ENCODE measurements around the gene NEUROG1.

Gene NEUROG1

GRCh38 chr5:135491552-135492318, 44.0 kb downstream of the NEUROG1 start:
- DNase-seq = no peak

DNA sequence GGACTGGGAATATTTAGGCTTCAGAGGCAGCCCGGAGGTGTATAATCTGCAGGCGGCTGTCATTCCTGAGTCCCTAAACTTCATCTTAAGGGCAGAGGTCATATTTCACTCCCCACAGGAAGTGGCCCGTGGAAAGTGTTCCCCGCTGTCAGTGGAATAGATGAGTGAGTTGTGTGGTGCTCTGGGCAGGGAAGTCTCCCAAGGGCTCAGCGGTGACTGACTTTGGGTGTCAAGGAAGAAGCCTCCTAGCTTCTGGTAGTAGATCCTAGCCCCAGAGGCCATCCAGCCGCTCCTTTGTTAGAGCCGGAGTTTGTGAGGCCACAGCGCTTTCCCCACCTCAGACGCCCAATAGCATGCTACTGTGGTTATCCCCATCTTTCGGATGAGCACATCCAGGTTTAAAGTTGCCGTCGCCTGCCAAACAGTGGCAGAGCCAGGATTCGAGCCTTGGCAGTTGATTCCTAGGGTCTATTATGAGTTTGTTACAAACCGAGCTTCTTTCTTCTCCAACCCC, 44.7 kb downstream of the NEUROG1 start:
- DNase-seq = no peak

GRCh38 chr5:135490245-135491037, 45.3 kb downstream of the NEUROG1 start:
- no peak for DNase-seq

DNA sequence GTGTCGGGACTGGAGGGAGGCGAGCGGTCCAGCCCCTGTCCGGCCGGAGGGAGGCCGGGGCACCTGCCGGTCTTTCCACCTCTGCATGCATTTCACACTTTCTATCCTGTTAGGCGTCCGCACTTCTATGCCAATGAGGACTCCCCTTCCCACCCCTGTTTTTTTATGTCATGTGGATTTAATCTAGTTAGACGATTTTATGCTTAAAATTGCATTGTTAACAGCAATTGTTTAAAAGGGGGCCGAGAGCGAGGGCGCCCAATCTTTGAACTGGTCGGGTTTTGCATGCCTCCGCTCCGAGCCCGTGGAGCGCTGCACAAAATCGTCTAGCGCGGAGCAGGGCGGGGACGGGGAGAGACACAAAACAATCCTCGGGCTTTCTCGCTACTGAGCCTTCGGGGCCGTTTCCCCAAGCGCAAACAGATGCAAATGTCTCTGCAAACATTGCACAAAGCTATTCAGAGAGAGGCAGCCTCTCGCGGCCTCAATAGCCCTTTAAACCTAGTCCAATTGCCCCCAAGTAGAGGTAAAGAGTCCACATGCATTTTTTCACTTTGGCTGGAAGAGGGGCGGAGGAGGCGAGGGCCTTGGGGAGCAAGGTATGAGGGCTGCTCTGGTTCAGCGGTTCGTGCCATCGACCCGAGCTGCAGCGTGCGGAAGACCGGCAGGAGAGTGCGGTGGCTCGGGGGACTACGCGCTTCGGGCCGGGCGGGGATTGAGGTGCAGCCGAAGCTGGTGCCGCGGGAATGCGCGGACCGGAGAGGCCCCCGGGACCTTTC, 46.1 kb downstream of the NEUROG1 start:
- DNase-seq = no peak

DNA sequence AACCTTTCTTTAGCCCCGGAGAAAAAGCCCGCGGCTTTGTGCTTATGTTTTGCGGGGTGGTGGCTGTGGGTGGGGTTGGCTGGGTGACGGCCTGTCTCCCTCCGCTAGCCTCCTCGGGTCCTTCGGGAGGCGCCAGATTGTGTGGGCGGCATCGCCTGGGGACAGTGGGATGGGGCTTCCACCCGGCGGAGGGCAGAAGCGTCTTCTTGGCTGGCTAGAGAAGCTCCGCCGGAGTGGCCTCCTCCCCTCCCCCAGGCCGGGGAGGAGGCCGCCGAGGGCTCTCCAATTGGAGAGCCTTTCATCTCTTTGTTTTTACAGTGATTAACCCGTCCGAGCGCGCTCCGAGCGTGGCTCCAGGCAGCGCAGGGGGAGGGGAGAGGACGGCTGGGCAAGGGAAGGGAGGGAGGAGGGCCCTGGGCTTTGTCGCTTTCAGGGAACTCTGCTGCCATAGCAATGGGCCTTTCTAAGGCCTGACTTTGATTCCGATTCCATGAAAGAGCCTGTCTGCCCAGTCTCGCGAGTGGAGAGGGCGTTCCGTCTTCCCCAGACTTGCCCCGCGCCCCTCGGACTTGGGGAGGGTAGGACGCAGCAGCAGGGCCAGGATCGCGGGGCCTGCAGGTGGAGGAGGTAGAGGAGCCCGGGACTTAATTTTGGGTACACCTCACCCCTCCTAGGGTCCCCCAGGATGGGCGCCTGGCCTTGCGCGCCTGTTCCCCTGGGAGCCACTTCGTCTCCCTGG, 46.9 kb downstream of the NEUROG1 start:
- DNase-seq = no peak

DNA sequence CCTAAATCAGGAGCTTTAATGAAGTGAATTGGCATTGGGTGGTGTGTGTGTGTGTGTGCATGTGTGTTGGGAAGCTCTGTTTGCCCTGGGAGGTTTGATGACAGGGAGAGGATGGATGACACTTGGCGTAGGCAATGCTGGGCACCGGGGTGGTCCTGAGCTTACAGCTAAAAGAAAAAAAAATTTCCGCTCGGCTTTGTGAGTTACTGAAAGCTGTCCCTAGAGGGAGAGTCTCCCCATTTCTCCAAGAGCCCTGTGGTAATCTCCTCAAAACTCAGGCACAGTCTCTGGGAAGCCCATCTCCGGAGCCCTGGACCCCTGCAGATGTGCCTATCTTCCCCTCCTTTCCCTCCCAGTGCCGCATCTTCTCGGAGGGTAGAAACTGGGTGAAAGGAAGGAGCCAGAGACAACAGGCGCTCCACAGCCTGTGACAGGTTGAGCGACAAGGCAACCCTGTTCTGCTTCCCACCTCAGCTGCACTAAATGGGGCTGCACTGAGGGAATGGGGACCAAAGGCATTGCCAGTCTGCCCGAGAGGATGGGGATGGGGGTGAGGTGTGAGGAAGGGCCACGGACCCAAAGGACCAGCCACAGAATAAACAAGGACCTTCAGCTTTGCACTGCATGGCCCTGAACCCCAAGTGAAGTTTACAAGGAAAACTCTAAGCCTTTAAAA, 47.8 kb downstream of the NEUROG1 start:
- no peak for DNase-seq

DNA sequence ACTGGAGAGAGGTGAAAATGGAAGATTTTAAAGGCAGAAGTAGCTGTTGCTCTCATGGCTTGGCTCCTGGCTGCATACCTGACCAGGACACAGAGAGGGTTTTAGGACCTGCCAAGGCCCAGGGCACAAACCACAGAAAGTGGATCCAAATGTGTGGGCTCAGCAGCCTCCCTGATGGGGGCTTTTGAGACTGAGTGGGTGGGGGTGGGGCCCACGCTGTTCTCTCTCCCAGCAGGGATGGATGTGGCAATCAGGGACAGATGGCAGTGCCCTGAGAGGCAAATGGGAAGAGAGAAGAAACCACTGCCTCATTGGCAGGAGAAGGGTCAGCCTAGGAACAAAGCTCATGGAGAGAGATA, 48.7 kb downstream of the NEUROG1 start:
- DNase-seq = no peak

GRCh38 chr5:135486131-135487036, 49.4 kb downstream of the NEUROG1 start:
- DNase-seq = no peak

GRCh38 chr5:135484674-135485086, 51.1 kb downstream of the NEUROG1 start:
- no peak for DNase-seq
